ENCODE measurements around the gene PRR36. TPM values are rescaled to one million over a fixed set of nuclear protein-coding genes. Genes with fewer than 3 reads are reported as not detected.

The PRR36 gene
- total RNA-seq, 1 experiment from 2014 or later: 21.9 TPM

DNA sequence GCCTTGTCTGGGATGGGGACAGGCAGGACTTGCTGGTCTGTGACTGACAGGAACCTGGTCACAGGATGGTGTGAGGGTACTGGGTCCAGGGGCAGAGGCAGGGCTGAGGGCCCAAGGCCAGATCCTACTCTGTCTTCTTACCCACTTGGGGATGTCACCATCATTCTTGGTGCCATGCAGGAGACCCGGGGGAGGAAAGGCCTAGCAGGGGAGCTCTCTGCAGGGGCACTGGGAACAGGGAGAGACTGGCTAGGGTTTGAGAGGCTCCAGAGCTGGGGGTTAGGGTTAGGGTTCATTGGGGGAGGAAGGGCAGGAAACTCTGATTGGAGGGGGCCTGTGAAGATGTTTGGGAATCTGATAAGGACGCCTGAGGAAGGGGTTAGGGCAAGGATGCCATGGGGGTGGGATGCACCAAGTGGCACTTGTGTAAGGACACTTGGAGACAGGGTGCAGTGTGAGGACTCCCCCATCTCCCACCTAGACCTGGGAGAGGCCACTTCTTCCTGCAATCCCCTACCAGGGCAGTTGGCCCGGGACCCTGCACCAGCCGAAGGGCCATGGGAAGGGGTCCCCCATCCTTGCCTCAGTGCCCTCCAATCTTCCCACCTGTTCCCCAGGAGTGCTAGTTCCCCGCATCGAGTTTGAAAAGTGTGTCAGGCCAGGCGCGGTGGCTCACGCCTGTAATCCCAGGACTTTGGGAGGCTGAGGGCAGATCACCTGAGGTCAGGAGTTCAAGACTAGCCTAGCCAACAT lies 6.9 kb downstream of the PRR36 start:
- H3K9me3 Mint-ChIP-seq: no peaks in the 10 kb centered on the region
- ATAC-seq (no peak), DNase-seq (ENCODE audit: low spot score) (no peak)
- ChIA-PET POLR2A (no interaction called here), CTCF (no interaction called here)
- H3K27ac Mint-ChIP-seq: no peak overlapping the region
- TF ChIP-seq PRRX2 (CRISPR knock-in tag; IDR thresholded peaks at IDR 0.05) (no peak), ATF1 (CRISPR knock-in tag; IDR thresholded peaks at IDR 0.05) (no peak), ELF4 (CRISPR knock-in tag; IDR thresholded peaks at IDR 0.05; ENCODE audit: low read depth) (no peak)
- TF ChIP-seq, protein P1, sequence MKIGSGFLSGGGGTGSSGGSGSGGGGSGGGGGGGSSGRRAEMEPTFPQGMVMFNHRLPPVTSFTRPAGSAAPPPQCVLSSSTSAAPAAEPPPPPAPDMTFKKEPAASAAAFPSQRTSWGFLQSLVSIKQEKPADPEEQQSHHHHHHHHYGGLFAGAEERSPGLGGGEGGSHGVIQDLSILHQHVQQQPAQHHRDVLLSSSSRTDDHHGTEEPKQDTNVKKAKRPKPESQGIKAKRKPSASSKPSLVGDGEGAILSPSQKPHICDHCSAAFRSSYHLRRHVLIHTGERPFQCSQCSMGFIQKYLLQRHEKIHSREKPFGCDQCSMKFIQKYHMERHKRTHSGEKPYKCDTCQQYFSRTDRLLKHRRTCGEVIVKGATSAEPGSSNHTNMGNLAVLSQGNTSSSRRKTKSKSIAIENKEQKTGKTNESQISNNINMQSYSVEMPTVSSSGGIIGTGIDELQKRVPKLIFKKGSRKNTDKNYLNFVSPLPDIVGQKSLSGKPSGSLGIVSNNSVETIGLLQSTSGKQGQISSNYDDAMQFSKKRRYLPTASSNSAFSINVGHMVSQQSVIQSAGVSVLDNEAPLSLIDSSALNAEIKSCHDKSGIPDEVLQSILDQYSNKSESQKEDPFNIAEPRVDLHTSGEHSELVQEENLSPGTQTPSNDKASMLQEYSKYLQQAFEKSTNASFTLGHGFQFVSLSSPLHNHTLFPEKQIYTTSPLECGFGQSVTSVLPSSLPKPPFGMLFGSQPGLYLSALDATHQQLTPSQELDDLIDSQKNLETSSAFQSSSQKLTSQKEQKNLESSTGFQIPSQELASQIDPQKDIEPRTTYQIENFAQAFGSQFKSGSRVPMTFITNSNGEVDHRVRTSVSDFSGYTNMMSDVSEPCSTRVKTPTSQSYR (CRISPR knock-in tag; IDR thresholded peaks at IDR 0.05): no peak
- H3K27me3 Mint-ChIP-seq (ENCODE audit: low read depth): peaks cover 61% of the 10 kb centered on the region
- H3K4me3 Mint-ChIP-seq: no peak overlapping the region
- no peaks in the 10 kb centered on the region for H3K36me3 Mint-ChIP-seq
- peaks cover 24% of the 10 kb centered on the region for H3K4me1 Mint-ChIP-seq

DNA sequence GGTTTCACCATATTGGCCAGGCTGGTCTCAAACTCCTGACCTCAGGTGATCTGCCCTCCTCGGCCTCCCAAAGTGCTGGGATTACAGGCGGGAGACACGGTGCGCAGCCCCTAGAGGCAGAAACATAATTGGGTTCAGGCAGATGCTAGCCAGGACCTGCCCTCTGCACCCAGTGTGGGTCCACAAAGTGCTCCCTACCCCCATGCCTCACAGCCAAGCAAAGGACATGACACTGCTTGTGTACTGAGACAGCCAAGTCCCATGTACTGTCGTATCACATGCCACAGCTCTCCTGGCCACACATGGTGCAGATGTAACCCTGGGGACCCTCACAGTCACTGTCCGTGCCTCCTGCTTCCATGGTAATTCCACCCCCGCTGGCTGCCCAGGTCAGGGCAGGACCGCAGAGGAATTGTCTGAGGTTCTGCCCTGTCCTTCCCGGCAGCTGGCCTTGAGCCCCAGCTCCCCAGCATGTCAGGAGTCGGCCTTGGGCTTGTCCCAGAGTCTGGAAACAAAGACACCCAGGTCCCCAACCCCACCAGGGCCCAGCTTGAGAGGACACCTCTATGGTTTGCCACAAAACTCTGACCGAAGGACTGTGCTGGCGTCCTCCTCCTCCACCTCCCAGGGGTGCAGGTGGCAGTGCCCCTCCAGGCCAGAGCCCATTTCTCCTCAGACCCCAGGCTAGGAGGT lies 7.6 kb downstream of the PRR36 start:
- TF ChIP-seq MXD4 (CRISPR knock-in tag; IDR thresholded peaks at IDR 0.05; ENCODE audit: borderline replicate concordance) (no peak), ZNF416 (CRISPR knock-in tag; IDR thresholded peaks at IDR 0.05) (no peak), HMGA2 (CRISPR knock-in tag; IDR thresholded peaks at IDR 0.05) (no peak), JAZF1 (CRISPR knock-in tag; IDR thresholded peaks at IDR 0.05) (no peak), FOXJ3 (CRISPR knock-in tag; IDR thresholded peaks at IDR 0.05; ENCODE audit: borderline replicate concordance) (no peak), GABPB1 (CRISPR knock-in tag; IDR thresholded peaks at IDR 0.05) (no peak), TP53 (CRISPR knock-in tag; IDR thresholded peaks at IDR 0.05) (no peak), ZNF317 (CRISPR knock-in tag; IDR thresholded peaks at IDR 0.05; ENCODE audit: borderline replicate concordance, low read depth) (no peak), EMX1 (CRISPR knock-in tag; IDR thresholded peaks at IDR 0.05) (no peak), ZNF232 (CRISPR knock-in tag; IDR thresholded peaks at IDR 0.05) (no peak), ZBTB21 (CRISPR knock-in tag; IDR thresholded peaks at IDR 0.05; ENCODE audit: borderline replicate concordance) (no peak)
- TF ChIP-seq, protein P2, sequence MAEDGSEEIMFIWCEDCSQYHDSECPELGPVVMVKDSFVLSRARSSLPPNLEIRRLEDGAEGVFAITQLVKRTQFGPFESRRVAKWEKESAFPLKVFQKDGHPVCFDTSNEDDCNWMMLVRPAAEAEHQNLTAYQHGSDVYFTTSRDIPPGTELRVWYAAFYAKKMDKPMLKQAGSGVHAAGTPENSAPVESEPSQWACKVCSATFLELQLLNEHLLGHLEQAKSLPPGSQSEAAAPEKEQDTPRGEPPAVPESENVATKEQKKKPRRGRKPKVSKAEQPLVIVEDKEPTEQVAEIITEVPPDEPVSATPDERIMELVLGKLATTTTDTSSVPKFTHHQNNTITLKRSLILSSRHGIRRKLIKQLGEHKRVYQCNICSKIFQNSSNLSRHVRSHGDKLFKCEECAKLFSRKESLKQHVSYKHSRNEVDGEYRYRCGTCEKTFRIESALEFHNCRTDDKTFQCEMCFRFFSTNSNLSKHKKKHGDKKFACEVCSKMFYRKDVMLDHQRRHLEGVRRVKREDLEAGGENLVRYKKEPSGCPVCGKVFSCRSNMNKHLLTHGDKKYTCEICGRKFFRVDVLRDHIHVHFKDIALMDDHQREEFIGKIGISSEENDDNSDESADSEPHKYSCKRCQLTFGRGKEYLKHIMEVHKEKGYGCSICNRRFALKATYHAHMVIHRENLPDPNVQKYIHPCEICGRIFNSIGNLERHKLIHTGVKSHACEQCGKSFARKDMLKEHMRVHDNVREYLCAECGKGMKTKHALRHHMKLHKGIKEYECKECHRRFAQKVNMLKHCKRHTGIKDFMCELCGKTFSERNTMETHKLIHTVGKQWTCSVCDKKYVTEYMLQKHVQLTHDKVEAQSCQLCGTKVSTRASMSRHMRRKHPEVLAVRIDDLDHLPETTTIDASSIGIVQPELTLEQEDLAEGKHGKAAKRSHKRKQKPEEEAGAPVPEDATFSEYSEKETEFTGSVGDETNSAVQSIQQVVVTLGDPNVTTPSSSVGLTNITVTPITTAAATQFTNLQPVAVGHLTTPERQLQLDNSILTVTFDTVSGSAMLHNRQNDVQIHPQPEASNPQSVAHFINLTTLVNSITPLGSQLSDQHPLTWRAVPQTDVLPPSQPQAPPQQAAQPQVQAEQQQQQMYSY (CRISPR knock-in tag; IDR thresholded peaks at IDR 0.05): no peak
- TF ChIP-seq, protein P3, sequence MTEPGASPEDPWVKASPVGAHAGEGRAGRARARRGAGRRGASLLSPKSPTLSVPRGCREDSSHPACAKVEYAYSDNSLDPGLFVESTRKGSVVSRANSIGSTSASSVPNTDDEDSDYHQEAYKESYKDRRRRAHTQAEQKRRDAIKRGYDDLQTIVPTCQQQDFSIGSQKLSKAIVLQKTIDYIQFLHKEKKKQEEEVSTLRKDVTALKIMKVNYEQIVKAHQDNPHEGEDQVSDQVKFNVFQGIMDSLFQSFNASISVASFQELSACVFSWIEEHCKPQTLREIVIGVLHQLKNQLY (CRISPR knock-in tag; IDR thresholded peaks at IDR 0.05): no peak
- CTCF ChIA-PET: interaction anchor here (0.9 to 1.1 kb wide), 2 partner anchors 14 to 34 kb away, joined by 4 to 5 read pairs; no protein-coding TSS in a partner anchor
- Mint-ChIP-seq H3K4me1 (peaks cover 20% of the 10 kb centered on the region), H3K9me3 (no peaks in the 10 kb centered on the region), H3K36me3 (no peaks in the 10 kb centered on the region), H3K27me3 (ENCODE audit: low read depth) (peaks cover 64% of the 10 kb centered on the region), H3K4me3 (no peak overlapping the region), H3K27ac (no peak overlapping the region)
- POLR2A ChIA-PET: no interaction called here
- no peak for DNase-seq (ENCODE audit: low spot score)
- no peak for ATAC-seq
